SKM-1 (cell line): ENCODE data around the gene HPF1.
"Not testable (repeated sequence)": the region's sequence is repeated elsewhere in the genome, so short reads cannot be mapped to it uniquely, and the experiment has no call there.

Experiments used
- DNase-seq: peaks from one replicate; lab custom pipeline; 2025; ENCODE audit not compliant: unreplicated experiment; lab: John Stamatoyannopoulos, UW

The HPF1 gene

DNA sequence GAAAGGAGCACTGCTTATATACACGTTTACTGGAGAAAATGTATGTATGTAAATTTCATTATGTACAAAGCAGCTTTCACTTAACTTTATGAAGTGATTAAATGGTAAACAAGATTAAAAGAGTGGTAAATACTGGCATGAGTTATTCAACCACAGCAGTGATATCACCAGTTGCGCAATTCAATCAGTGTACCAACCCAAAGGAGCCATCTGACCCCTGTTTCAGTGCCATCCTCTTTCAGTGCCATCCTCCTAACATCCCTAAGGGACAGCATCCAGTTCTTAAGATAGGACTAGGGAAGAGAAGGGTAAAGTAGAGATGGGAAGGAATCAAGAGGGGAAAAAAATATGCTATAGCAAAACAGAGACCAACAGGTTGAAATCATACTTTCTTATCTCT, 16.2 kb downstream of the HPF1 start:
- DNase-seq = no peak

DNA sequence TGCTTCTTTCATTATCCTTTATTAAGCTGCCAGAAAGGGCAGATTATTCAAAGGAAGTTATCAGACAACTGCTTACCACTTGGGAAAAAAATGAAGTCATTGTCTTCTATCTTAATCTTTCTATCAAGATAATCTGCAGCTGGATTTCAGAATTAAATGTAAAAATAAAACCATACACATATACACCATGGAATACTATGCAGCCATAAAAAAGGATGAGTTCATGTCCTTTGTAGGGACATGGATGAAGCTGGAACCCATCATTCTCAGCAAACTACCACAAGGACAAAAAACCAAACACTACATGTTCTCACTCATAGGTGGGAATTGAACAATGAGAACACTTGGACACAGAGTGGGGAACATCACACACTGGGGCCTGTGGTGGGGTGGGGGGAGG, 19.1 kb downstream of the HPF1 start:
- DNase-seq = not testable (repeated sequence)

DNA sequence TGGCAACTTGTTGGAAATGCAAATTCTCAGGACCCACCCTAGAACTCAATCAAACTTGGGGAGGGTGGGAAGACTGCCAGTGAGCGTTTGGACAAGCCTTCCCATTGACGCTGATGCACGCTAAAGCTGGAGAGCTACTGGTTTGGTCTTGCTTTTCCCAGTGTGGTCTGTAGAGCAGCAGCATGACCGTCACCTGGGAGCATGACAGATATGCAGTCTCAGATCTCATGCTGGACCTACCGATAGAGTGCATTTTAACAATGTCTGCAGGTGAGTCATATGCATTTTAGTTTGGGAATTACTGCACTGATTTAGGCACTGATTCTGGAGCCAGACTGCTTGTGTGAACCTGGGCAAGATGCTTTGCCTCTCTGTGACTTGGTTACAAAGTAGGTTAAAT, 27.2 kb downstream of the HPF1 start:
- DNase-seq = no peak

DNA sequence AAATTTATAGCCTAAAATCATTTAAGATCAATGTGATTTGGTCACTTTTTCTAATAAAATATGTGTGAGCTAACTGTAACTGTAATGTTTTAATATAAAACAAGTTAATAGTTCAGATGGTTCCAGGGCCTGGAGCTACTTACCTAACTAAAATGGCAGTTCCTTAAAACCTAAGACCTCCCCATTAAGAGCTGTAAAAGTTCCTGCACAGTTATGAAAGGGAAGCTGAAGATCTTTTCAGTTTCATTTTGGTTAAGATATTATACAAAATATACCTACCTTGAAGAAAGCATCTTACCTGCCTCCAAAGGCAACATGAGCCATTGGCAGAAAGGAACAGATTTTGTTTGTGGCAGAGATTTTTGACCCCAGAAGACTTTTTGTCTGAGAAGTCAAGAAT, 30.1 kb downstream of the HPF1 start:
- no peak for DNase-seq

DNA sequence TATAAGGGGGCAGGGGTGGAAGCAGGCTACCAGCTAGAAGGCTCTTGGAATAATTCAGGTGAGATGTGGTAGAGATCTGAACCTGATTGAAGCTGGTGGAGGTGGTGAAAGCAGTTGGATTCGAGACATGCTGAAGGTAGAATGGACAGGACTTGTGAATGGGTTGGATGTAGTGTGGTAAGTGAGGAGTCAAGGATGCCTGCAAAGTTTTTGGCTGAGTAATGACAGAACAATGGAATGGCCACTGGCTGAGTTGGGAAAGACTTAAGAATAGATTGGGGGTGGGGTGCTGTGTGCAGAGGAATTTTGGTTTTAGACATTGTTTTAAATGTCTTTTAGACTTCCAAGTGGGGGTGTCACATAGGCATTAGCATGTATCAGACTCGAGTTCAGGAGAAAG, 33.5 kb downstream of the HPF1 start:
- no peak for DNase-seq

DNA sequence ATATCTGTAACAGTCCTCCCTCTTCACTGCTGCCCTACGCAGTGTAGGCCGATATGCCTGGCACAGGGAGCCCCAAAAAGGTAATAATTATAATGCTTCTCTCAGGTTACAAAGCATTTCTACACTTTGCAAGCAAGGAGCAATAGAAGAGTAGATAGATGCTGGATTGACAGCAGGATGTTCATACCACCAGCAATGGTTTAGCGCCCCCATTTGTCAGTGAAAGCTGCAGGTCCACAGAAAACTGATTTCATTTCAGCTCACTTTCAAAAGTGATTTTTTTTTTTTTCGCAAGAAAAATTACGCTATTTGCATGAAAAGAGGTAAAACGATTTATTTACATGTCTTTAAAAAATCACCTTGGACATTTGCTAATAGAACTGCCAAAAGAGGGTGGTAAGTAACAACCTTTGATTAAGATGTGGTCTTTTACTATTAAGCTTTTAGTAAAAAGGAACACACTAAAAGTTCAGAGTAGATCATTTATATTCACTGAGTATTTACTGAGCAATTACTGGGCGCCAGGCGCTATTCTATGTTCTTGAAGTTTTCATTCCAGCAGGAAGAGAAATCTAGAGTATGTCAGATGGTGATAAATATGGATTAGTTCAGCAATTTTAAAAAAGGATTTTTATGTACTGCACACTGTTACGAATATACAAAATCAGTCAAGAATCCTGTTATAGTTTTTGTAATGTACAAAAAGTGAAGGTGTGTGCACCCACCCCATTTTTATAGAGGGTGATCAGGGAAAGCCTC, 34.4 kb downstream of the HPF1 start:
- no peak for DNase-seq

- DNase-seq = no peak
These were observed 37.2 kb downstream of the HPF1 start for GRCh38 chr4:169720529-169720928.

DNA sequence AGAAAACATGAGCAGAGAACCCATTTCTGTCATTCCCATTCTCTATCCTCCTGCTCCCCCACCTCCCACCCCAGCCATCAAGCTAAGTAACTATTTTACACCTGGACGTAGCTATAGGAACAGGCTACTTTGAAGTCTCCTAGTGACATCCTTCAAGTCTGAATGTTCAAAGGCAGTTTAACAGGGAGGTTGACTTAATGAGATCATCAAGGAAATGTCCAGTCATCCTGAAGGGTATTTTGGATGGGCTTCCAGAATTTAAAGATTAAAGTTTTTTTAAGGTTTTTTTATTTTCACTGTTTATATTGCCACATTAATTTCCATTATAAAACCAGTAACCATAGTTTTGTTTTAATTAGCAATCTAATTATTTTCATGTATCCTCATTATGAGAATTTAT, 41.1 kb downstream of the HPF1 start:
- no peak for DNase-seq

DNA sequence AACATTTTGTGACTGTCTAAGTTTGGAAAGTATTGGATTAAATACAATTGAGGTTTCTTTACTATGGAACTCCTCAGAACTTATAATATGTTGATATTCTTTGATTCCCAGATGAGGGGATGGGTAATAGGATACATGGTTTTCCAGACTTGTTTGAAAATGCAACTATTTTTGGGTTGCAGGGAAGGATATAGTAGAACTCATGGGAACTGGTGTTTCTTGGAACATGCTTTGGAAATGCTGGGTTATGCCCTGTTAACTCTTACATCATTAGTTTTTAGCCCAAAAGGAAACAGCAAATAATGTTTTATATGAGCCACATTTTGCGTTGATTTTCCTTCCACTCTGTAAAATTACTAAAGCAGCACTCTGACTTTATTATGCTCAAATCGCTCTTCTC, 41.9 kb downstream of the HPF1 start:
- DNase-seq = no peak

DNA sequence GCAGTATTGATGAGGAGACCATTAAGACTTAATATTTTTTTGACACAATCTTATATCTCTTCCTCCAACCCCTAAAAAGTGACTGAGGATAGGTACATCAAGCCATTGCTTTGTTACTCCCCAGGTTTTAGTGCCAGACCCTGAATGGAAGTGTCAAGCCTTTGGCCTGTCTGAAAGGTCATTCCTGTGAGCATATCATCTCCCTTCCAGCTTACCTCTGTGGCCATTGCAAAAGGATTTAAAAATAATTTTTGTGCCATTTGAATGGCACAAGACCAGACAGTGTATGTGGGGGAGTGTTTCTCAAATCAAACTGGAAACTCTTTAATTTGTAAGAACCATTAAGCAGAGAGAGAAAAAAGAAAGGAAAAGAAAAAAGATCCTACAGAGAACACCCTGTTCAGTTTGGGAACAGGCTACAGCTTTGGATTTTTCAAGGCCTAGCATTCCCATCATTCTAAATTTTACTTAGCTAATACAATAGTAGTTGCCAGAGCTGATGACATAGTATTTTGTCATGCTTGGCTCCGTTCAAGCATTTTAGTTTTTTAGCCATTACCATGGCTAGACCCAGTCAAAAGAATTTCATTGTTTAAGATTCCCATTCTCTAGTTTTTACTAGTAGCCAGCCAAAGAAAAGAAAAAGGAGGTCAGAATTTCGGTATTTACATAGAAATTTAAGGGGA, 49.6 kb downstream of the HPF1 start:
- no peak for DNase-seq

- no peak for DNase-seq
These were observed 59.4 kb downstream of the HPF1 start for GRCh38 chr4:169698331-169698730.

DNA sequence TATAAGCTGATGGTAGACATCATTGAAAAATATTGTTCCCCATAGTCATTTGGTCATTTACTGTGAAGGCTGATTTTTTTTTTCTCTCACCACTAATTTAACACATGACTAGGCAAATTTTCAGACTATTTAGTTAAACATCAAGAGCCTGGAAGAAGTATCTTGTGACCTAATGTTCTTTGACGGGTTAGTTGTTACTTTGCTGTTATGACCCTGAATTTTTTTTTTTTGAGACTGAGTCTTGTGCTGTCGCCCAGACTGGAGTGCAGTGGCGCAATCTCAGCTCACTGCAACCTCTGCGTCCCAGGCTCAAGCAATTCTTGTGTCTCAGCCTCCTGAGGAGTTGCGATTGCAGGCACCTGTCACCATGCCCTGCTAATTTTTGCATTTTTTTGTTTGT, 67.0 kb downstream of the HPF1 start:
- no peak for DNase-seq

- DNase-seq = no peak
These were observed 68.1 kb downstream of the HPF1 start for GRCh38 chr4:169689681-169690080.

DNA sequence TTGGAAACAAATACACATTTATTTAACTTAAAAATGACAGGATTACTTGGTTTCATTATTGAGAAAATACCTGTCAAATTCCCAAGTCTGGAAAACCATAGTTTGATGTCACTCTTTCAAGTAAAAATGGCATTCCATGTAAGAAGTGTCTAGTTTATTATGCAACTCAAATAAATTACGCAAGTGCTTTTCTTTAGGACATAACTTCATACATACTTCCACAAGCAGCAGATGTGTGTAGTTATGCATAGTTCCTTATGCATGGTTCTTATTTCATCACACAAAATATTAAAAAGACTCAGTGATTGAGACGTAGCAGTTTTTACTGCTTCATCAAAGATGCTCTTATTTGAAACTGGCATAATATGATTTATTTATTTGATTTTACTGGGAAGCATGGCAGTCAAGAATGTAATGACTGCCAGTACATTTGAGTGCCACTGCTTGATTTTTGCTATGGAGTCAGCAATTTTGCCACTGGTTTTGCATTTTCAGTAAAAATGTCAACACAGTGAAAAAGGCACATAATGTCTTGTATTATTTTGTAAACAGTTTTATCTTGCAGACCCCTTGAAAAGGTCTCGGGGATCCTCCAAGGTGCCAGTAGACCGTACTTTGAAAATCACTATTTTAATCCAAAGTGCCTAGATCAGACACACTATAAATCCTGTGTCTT, 75.2 kb downstream of the HPF1 start:
- no peak for DNase-seq
